HepG2 (cell line): ENCODE measurements around the gene HEATR1. TPM values are rescaled to one million over a fixed set of nuclear protein-coding genes. Genes with fewer than 3 reads are reported as not detected.

ENCODE experiments used
- ATF1 ChIP-seq: IDR thresholded peaks from 2 replicates; pipeline ENCODE4 v1.6.1; 2016; ENCODE audit warnings: mild to moderate bottlenecking, control low read depth
- BORCS8-MEF2B ChIP-seq: sonication (generic); formaldehyde crosslinking; IDR thresholded peaks from 2 replicates; pipeline ENCODE4 v1.8.0; 2022; ENCODE audit warnings: mild to moderate bottlenecking, missing genetic modification reagents
- CCAR2 ChIP-seq: fragments of 200-400 bp; formaldehyde crosslinking; optimal IDR thresholded peaks from 2 replicates; pipeline ENCODE3; 2018; ENCODE audit warnings: low read depth, mild to moderate bottlenecking, low read length, moderate library complexity
- ELF3 ChIP-seq: IDR thresholded peaks from 2 replicates; pipeline ENCODE4 v1.6.1; 2016; ENCODE audit warnings: missing genetic modification reagents, missing compliant biosample characterization
- FLYWCH1 ChIP-seq: sonication (generic); formaldehyde crosslinking; IDR thresholded peaks from 2 replicates; pipeline ENCODE4 v1.8.1; 2023; ENCODE audit warnings: mild to moderate bottlenecking, missing genetic modification reagents
- HMG20A ChIP-seq: IDR thresholded peaks from 2 replicates; pipeline ENCODE4 v1.6.1; 2016; ENCODE audit warnings: borderline replicate concordance
- MAFF ChIP-seq: IDR thresholded peaks from 2 replicates; pipeline ENCODE4 v1.6.1; 2011; ENCODE audit warnings: low read depth, low read length, improper control_type of control experiment
- PAWR ChIP-seq: sonication (generic); formaldehyde crosslinking; IDR thresholded peaks from 2 replicates; pipeline ENCODE4 v1.4.0; 2020; ENCODE audit warnings: missing genetic modification reagents, mild to moderate bottlenecking, borderline replicate concordance
- RBAK ChIP-seq: sonication (generic); formaldehyde crosslinking; IDR thresholded peaks from 2 replicates; pipeline ENCODE4 v1.5.1; 2020; ENCODE audit warnings: mild to moderate bottlenecking, missing genetic modification reagents
- RCOR2 ChIP-seq: IDR thresholded peaks from 2 replicates; pipeline ENCODE4 v1.6.1; 2016; ENCODE audit warnings: missing biosample characterization, missing genetic modification reagents
- RXRA ChIP-seq: sonication (generic); formaldehyde crosslinking; IDR thresholded peaks from 2 replicates; pipeline ENCODE4 v1.5.1; 2020; ENCODE audit warnings: missing genetic modification reagents
- THYN1 ChIP-seq: sonication (generic); formaldehyde crosslinking; IDR thresholded peaks from 2 replicates; pipeline ENCODE4 v1.8.1; 2023; ENCODE audit warnings: low read depth, mild to moderate bottlenecking, moderate library complexity, missing genetic modification reagents, borderline replicate concordance
- ZFX ChIP-seq: sonication (generic); formaldehyde crosslinking; IDR thresholded peaks from 2 replicates; pipeline ENCODE4 v1.4.0; 2020; ENCODE audit warnings: mild to moderate bottlenecking, low read depth, missing genetic modification reagents, moderate library complexity
- ZNF326 ChIP-seq: sonication (generic); formaldehyde crosslinking; IDR thresholded peaks from 2 replicates; pipeline ENCODE4 v1.4.0; 2020; ENCODE audit warnings: missing genetic modification reagents, borderline replicate concordance
- polyA plus RNA-seq, 8 experiments: library from polyadenylated mRNA; depleted of rRNA in 3 of 8; stranded (reverse) in 7 of 8; unstranded in 1 of 8; fragments of >200 nt; fragmentation: Illumina TruSeq in 4 of 8; extraction: Trizol in 4 of 8; gene quantifications; 2 replicates each; pipeline versions ENCODE4 v1.2.1 to v1.2.3, GENCODE V29; 2011 to 2016; ENCODE audit warnings: low read depth in 4 of 8, missing spikeins in 1 of 8, mixed read lengths in 1 of 8; ENCODE audit not compliant: insufficient read depth in 1 of 8
- total RNA-seq, 5 experiments: library from RNA; depleted of rRNA; stranded (reverse); fragments of >200 nt; fragmentation: Illumina TruSeq; extraction: Trizol; gene quantifications; 2 replicates each; pipeline ENCODE4 v1.2.3, GENCODE V29; 2016; ENCODE audit warnings: low read depth in 1 of 5
- TF ChIP-seq, protein P1 (sequence below): sonication (generic); IDR thresholded peaks from 2 replicates; pipeline ENCODE4 v1.6.1; 2016; ENCODE audit warnings: low read depth, borderline replicate concordance
- TF ChIP-seq, protein P2 (sequence below): sonication (generic); formaldehyde crosslinking; IDR thresholded peaks from 2 replicates; pipeline ENCODE4 v1.5.0; 2020; ENCODE audit warnings: mild to moderate bottlenecking, missing genetic modification reagents
- TF ChIP-seq, protein P3 (sequence below): sonication (generic); formaldehyde crosslinking; IDR thresholded peaks from 2 replicates; pipeline ENCODE4 v1.4.0; 2020; ENCODE audit warnings: mild to moderate bottlenecking, missing genetic modification reagents, borderline replicate concordance
- TF ChIP-seq, protein P4 (sequence below): sonication (generic); formaldehyde crosslinking; IDR thresholded peaks from 2 replicates; pipeline ENCODE4 v1.4.0; 2020; ENCODE audit warnings: mild to moderate bottlenecking, missing genetic modification reagents
- TF ChIP-seq, protein P5 (sequence below): IDR thresholded peaks from 2 replicates; pipeline ENCODE4 v1.6.1; 2018; ENCODE audit warnings: missing genetic modification reagents, mild to moderate bottlenecking, missing compliant biosample characterization

HEATR1 gene
- total and polyA plus RNA-seq, 2 of the 13 experiments (the other 11 are each of a cell fraction or from before 2014, with no cell fraction given), result 10.2 to 45.8 TPM

DNA sequence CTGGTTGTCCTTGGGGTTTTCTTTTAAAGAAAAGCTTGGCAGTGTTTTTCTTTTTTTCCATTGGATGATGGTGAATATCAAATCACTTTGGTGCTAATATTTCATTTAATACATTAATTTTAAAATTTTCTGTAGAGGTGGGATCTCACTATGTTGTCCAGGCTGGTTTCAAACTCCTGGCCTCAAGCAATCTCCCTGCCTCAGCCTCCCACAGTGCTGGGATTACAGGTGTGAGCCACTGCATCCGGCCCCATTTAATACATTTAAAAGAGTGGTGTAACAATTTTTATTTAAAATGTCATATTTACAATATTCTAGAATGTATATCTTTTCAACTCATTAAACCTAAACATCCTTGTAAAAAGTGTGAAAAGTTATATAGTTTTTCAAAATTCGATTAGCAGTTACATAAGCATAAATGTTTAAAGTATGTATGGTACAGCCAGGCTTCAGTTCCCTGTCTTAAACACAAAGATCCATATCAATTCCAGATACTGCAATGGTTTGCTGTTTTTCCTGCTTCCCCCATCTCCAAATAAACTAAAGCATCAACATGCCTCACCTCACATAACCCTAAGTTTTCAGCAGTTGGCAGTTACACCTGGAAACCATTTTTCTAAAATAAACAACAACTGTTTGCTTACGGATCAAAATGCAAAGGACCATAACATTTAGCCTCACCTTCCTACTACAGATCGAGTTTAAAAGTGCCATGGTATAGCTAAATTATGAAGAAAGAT lies 89.4 kb downstream of the HEATR1 start (continued):
- TF ChIP-seq RCOR2 (CRISPR knock-in tag) (peak; percentile 82), PAWR (CRISPR knock-in tag) (no peak), MAFF (peak; percentile 45; the same call in 1 of the 2 replicates), BORCS8-MEF2B (no peak), ZNF326 (CRISPR knock-in tag) (no peak), RXRA (peak; percentile 66; the same call in 1 of the 2 replicates), RBAK (CRISPR knock-in tag) (no peak), CCAR2 (no peak), HMG20A (peak; percentile 69), ZFX (no peak), ELF3 (peak; percentile 81), ATF1 (CRISPR knock-in tag) (peak; percentile 46; the same call in 1 of the 2 replicates), FLYWCH1 (CRISPR knock-in tag) (no peak), THYN1 (CRISPR knock-in tag) (no peak)
- TF ChIP-seq, protein P1, sequence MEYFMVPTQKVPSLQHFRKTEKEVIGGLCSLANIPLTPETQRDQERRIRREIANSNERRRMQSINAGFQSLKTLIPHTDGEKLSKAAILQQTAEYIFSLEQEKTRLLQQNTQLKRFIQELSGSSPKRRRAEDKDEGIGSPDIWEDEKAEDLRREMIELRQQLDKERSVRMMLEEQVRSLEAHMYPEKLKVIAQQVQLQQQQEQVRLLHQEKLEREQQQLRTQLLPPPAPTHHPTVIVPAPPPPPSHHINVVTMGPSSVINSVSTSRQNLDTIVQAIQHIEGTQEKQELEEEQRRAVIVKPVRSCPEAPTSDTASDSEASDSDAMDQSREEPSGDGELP, result no peak
- TF ChIP-seq, protein P2, sequence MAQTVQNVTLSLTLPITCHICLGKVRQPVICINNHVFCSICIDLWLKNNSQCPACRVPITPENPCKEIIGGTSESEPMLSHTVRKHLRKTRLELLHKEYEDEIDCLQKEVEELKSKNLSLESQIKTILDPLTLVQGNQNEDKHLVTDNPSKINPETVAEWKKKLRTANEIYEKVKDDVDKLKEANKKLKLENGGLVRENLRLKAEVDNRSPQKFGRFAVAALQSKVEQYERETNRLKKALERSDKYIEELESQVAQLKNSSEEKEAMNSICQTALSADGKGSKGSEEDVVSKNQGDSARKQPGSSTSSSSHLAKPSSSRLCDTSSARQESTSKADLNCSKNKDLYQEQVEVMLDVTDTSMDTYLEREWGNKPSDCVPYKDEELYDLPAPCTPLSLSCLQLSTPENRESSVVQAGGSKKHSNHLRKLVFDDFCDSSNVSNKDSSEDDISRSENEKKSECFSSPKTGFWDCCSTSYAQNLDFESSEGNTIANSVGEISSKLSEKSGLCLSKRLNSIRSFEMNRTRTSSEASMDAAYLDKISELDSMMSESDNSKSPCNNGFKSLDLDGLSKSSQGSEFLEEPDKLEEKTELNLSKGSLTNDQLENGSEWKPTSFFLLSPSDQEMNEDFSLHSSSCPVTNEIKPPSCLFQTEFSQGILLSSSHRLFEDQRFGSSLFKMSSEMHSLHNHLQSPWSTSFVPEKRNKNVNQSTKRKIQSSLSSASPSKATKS (CRISPR knock-in tag), result no peak
- TF ChIP-seq, protein P3, sequence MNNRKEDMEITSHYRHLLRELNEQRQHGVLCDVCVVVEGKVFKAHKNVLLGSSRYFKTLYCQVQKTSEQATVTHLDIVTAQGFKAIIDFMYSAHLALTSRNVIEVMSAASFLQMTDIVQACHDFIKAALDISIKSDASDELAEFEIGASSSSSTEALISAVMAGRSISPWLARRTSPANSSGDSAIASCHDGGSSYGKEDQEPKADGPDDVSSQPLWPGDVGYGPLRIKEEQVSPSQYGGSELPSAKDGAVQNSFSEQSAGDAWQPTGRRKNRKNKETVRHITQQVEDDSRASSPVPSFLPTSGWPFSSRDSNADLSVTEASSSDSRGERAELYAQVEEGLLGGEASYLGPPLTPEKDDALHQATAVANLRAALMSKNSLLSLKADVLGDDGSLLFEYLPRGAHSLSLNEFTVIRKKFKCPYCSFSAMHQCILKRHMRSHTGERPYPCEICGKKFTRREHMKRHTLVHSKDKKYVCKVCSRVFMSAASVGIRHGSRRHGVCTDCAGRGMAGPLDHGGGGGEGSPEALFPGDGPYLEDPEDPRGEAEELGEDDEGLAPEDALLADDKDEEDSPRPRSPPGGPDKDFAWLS (CRISPR knock-in tag), result no peak
- TF ChIP-seq, protein P4, sequence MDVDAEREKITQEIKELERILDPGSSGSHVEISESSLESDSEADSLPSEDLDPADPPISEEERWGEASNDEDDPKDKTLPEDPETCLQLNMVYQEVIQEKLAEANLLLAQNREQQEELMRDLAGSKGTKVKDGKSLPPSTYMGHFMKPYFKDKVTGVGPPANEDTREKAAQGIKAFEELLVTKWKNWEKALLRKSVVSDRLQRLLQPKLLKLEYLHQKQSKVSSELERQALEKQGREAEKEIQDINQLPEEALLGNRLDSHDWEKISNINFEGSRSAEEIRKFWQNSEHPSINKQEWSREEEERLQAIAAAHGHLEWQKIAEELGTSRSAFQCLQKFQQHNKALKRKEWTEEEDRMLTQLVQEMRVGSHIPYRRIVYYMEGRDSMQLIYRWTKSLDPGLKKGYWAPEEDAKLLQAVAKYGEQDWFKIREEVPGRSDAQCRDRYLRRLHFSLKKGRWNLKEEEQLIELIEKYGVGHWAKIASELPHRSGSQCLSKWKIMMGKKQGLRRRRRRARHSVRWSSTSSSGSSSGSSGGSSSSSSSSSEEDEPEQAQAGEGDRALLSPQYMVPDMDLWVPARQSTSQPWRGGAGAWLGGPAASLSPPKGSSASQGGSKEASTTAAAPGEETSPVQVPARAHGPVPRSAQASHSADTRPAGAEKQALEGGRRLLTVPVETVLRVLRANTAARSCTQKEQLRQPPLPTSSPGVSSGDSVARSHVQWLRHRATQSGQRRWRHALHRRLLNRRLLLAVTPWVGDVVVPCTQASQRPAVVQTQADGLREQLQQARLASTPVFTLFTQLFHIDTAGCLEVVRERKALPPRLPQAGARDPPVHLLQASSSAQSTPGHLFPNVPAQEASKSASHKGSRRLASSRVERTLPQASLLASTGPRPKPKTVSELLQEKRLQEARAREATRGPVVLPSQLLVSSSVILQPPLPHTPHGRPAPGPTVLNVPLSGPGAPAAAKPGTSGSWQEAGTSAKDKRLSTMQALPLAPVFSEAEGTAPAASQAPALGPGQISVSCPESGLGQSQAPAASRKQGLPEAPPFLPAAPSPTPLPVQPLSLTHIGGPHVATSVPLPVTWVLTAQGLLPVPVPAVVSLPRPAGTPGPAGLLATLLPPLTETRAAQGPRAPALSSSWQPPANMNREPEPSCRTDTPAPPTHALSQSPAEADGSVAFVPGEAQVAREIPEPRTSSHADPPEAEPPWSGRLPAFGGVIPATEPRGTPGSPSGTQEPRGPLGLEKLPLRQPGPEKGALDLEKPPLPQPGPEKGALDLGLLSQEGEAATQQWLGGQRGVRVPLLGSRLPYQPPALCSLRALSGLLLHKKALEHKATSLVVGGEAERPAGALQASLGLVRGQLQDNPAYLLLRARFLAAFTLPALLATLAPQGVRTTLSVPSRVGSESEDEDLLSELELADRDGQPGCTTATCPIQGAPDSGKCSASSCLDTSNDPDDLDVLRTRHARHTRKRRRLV (CRISPR knock-in tag), result no peak
- TF ChIP-seq, protein P5, sequence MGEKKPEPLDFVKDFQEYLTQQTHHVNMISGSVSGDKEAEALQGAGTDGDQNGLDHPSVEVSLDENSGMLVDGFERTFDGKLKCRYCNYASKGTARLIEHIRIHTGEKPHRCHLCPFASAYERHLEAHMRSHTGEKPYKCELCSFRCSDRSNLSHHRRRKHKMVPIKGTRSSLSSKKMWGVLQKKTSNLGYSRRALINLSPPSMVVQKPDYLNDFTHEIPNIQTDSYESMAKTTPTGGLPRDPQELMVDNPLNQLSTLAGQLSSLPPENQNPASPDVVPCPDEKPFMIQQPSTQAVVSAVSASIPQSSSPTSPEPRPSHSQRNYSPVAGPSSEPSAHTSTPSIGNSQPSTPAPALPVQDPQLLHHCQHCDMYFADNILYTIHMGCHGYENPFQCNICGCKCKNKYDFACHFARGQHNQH (CRISPR knock-in tag), result peak; percentile 63
